Endothelial cell of umbilical vein (primary cell): ENCODE data around the gene NR2E1. TPM values are rescaled to one million over a fixed set of nuclear protein-coding genes. Genes with fewer than 3 reads are reported as not detected.

Experiments used
- BruUV-seq: library from RNA; stranded (reverse); fragments of 400-500 nt; replicated peaks from 2 replicates; lab custom pipeline; 2021; lab: Mats Ljungman, UMichigan
- CTCF ChIA-PET: fragments of 300-600, 350-600 bp; sonication (Branson Sonifier 250); formaldehyde crosslinking; loops from one replicate; lab custom pipeline; 2021; ENCODE audit warnings: antibody characterized with exemption, inconsistent platforms; lab: Charles Lee
- POLR2A ChIA-PET: fragments of 300-600, 350-600 bp; sonication (Branson Sonifier 250); formaldehyde crosslinking; loops from one replicate; lab custom pipeline; 2021; ENCODE audit warnings: antibody characterized with exemption, inconsistent platforms; lab: Charles Lee
- DNase-seq: peaks from one replicate; pipeline ENCODE4 v3.0.0-alpha.2; 2011; ENCODE audit warnings: low read depth, low spot score
- FAIRE-seq: peaks from 2 replicates; lab custom pipeline; 2011; peaks lifted over from hg19 to GRCh38; lab: Jason Lieb, UNC
- H2AFZ ChIP-seq: 2 replicates; pipeline ENCODE4 v1.6.0; 2012; ENCODE audit warnings: low read depth, low read length, control low read depth, inconsistent platforms
- H3K27ac ChIP-seq: 2 replicates; pipeline ENCODE4 v1.5.1; 2011; ENCODE audit warnings: low read depth, mild to moderate bottlenecking, control low read depth, low read length, moderate library complexity; ENCODE audit not compliant: insufficient read depth
- H3K27me3 ChIP-seq, 2 experiments: 2 replicates each; pipeline versions ENCODE4 v1.6.0 to v1.6.1; 2011; ENCODE audit warnings: low read length in 2 of 2, mixed read lengths in 1 of 2; ENCODE audit not compliant: control insufficient read depth in 2 of 2, insufficient read depth in 2 of 2
- H3K36me3 ChIP-seq, 2 experiments: 2 replicates in 1 of 2; 3 replicates in 1 of 2; pipeline ENCODE4 v1.5.1; 2011; ENCODE audit warnings: low read length in 2 of 2, mild to moderate bottlenecking in 1 of 2, moderate library complexity in 1 of 2; ENCODE audit not compliant: control insufficient read depth in 2 of 2, insufficient read depth in 2 of 2; ENCODE audit errors: extremely low read depth in 1 of 2
- H3K4me1 ChIP-seq: 3 replicates; pipeline ENCODE4 v1.5.1; 2011; ENCODE audit warnings: mild to moderate bottlenecking, low read length; ENCODE audit not compliant: control insufficient read depth, insufficient read depth; ENCODE audit errors: extremely low read depth
- H3K4me2 ChIP-seq: 2 replicates; pipeline ENCODE4 v1.6.1; 2011; ENCODE audit warnings: low read length, control low read depth, mixed read lengths; ENCODE audit not compliant: insufficient read depth
- H3K4me3 ChIP-seq, 3 experiments: fragments of 200-600 bp in 1 of 3; sonication (generic), shearing (Covaris generic) in 1 of 3; replicated peaks in 1 of 3; 2 replicates each; pipeline ENCODE4 v1.5.1; 2011 to 2016; ENCODE audit warnings: control low read depth in 3 of 3, low read length in 3 of 3, mild to moderate bottlenecking in 2 of 3, inconsistent platforms in 1 of 3, low read depth in 1 of 3, moderate library complexity in 1 of 3; ENCODE audit not compliant: insufficient read depth in 1 of 3
- H3K79me2 ChIP-seq: 2 replicates; pipeline ENCODE4 v1.6.0; 2012; ENCODE audit warnings: low read length, inconsistent platforms; ENCODE audit not compliant: control insufficient read depth, insufficient read depth
- H3K9ac ChIP-seq: replicated peaks from 2 replicates; pipeline ENCODE3; 2011; ENCODE audit warnings: low read length, control low read depth; ENCODE audit not compliant: insufficient read depth; ENCODE audit errors: extremely low read depth
- H3K9me1 ChIP-seq: replicated peaks from 3 replicates; pipeline ENCODE4 v1.6.0; 2011; ENCODE audit warnings: mild to moderate bottlenecking, low read length; ENCODE audit not compliant: control insufficient read depth, insufficient read depth; ENCODE audit errors: extremely low read depth
- H3K9me3 ChIP-seq: replicated peaks from 2 replicates; pipeline ENCODE4 v1.5.1; 2012; ENCODE audit warnings: low read length, inconsistent platforms; ENCODE audit not compliant: control insufficient read depth, insufficient read depth
- H4K20me1 ChIP-seq: replicated peaks from 2 replicates; pipeline ENCODE3; 2011; ENCODE audit warnings: mild to moderate bottlenecking, low read length; ENCODE audit not compliant: control insufficient read depth, insufficient read depth; ENCODE audit errors: extremely low read depth
- EZH2 ChIP-seq: IDR thresholded peaks from 2 replicates; pipeline ENCODE4 v1.6.1; 2012; ENCODE audit warnings: borderline replicate concordance, low read depth, mild to moderate bottlenecking, moderate library complexity, low read length, inconsistent platforms; ENCODE audit not compliant: severe bottlenecking
- GATA2 ChIP-seq: IDR thresholded peaks from 2 replicates; pipeline ENCODE4 v1.7.0; 2011; ENCODE audit warnings: low read depth, mild to moderate bottlenecking, moderate library complexity, mixed read lengths, low read length; ENCODE audit not compliant: insufficient read length, insufficient read depth
- JUN ChIP-seq: IDR thresholded peaks from 2 replicates; pipeline ENCODE4 v1.6.1; 2011; ENCODE audit warnings: borderline replicate concordance, low read depth; ENCODE audit not compliant: insufficient read length, insufficient read depth
- MYC ChIP-seq: IDR thresholded peaks from one replicate; pipeline ENCODE4 v1.6.1; 2011; ENCODE audit warnings: mild to moderate bottlenecking, low read depth, low read length
- POLR2A ChIP-seq: IDR thresholded peaks from 2 replicates; pipeline ENCODE4 v1.6.1; 2012; ENCODE audit warnings: low read depth, mild to moderate bottlenecking, control low read depth, low read length
- POLR2AphosphoS5 ChIP-seq: IDR thresholded peaks from 2 replicates; pipeline ENCODE4 v1.6.1; 2012; ENCODE audit warnings: low read depth, mild to moderate bottlenecking, control low read depth, low read length, moderate library complexity; ENCODE audit not compliant: insufficient read depth
- dilution Hi-C: fragments of 300-500 bp; cut with MboI; formaldehyde crosslinking; loops from one replicate; pipeline ENCODE4 v1.15.0; 2019; ENCODE audit warnings: low sequenced_read_pairs; ENCODE audit not compliant: extremely low pct_ligation_motif_present
- intact Hi-C: fragments of 100-400 bp; cut with micrococcal nuclease; formaldehyde crosslinking; loops from one replicate; pipeline ENCODE4 v1.10.0; 2022
- polyA plus RNA-seq, 4 experiments: library from polyadenylated mRNA; depleted of rRNA in 3 of 4; stranded (reverse) in 3 of 4; unstranded in 1 of 4; fragments of >200 nt; gene quantifications; 2 replicates each; pipeline versions ENCODE4 v1.2.1 to v1.2.3, GENCODE V29; 2011 to 2012; ENCODE audit warnings: missing spikeins in 1 of 4
- total RNA-seq: library from RNA; stranded (reverse); gene quantifications from 2 replicates; pipeline ENCODE4 v1.2.3, GENCODE V29; 2021

NR2E1 gene
- total and polyA plus RNA-seq, 2 donors (not counting 3 experiments of a cell fraction or from before 2014, with no cell fraction given) = not detected

- Histone ChIP-seq H2AFZ (no peak overlapping the region), H3K79me2 (no peaks in the 10 kb centered on the region)
- CTCF ChIA-PET = interaction anchor here (1.8 kb wide), 1 partner anchor 375 kb away, joined by 8 read pairs; no protein-coding TSS in a partner anchor
These were observed 49.0 kb upstream of the NR2E1 start for GRCh38 chr6:108116546-108117426.

More at GRCh38 chr6:108116546-108117426, 49.0 kb upstream of the NR2E1 start:
- TF ChIP-seq GATA2 (no peak), POLR2AphosphoS5 (no peak), JUN (no peak), EZH2 (no peak), POLR2A (no peak), MYC (no peak)
- no TSS peak for BruUV-seq
- Histone ChIP-seq H3K27me3 (peaks cover 72 to 82% of the 10 kb centered on the region in 2 experiments), H3K36me3 (no peaks in the 10 kb centered on the region), H3K4me1 (peaks cover 25% of the 10 kb centered on the region), H3K4me3 (no peak overlapping the region), H3K4me2 (no peak overlapping the region), H3K9me1 (no peaks in the 10 kb centered on the region), H3K27ac (no peak overlapping the region), H3K9me3 (no peaks in the 10 kb centered on the region), H4K20me1 (no peaks in the 10 kb centered on the region), H3K9ac (no peak overlapping the region)
- dilution Hi-C loops (no loop called here), intact Hi-C loops (no loop called here)
- POLR2A ChIA-PET = interaction anchor here (0.6 kb wide), 1 partner anchor 240 kb away, joined by 3 read pairs; no protein-coding TSS in a partner anchor
- FAIRE-seq = no peak
- no peak for DNase-seq
